Heart left ventricle (tissue), 16 donors: ENCODE results near the gene TCF19. TPM values are rescaled to one million over a fixed set of nuclear protein-coding genes. Genes with fewer than 3 reads are reported as not detected.
A peak's percentile ranks its signal among the peaks of the same experiment; 100 is the strongest.

Experiments used
- ATAC-seq, 4 donors: fragments of 200-7000 bp; cut with Tn5 transposase; one replicate each; pipeline ENCODE4 v1.9.1; 2020 to 2022; ENCODE audit warnings: moderate library complexity in 4 of 4, mild to moderate bottlenecking in 3 of 4, moderate number of reproducible peaks in 1 of 4
- DNase-seq, 5 donors: peaks; one replicate each; pipeline ENCODE4 v3.0.0-alpha.2; 2020
- H3K27ac ChIP-seq, 12 donors: fragments of 200-600 bp; sonication (generic) in 4 of 12; one replicate each; pipeline versions ENCODE4 v1.5.0 to v1.8.0; 2016 to 2022; ENCODE audit warnings: mild to moderate bottlenecking in 2 of 12
- H3K27me3 ChIP-seq, 9 donors: fragments of 200-600 bp; sonication (generic) in 2 of 9; one replicate each; pipeline versions ENCODE4 v1.5.1 to v1.8.0; 2016 to 2022; ENCODE audit warnings: mild to moderate bottlenecking in 3 of 9
- H3K36me3 ChIP-seq, 9 donors: fragments of 200-600 bp; sonication (generic) in 2 of 9; one replicate each; pipeline versions ENCODE4 v1.5.0 to v1.8.0; 2018 to 2022; ENCODE audit warnings: mild to moderate bottlenecking in 2 of 9
- H3K4me1 ChIP-seq, 12 donors: fragments of 200-600 bp; sonication (generic) in 4 of 12; one replicate each; pipeline versions ENCODE4 v1.5.0 to v1.8.0; 2016 to 2022; ENCODE audit warnings: mild to moderate bottlenecking in 3 of 12
- H3K4me3 ChIP-seq, 12 donors: fragments of 200-600 bp; sonication (generic) in 4 of 12; one replicate each; pipeline versions ENCODE4 v1.5.0 to v1.8.0; 2017 to 2022; ENCODE audit warnings: mild to moderate bottlenecking in 9 of 12, moderate library complexity in 4 of 12
- H3K9me3 ChIP-seq, 12 donors: fragments of 200-600 bp; sonication (generic) in 4 of 12; one replicate each; pipeline versions ENCODE4 v1.5.0 to v1.8.0; 2016 to 2022; ENCODE audit warnings: mild to moderate bottlenecking in 1 of 12
- POLR2A ChIP-seq, 2 donors: fragments of 450-650 bp; IDR thresholded peaks; one replicate each; pipeline ENCODE4 v1.6.1; 2017; ENCODE audit warnings: antibody characterized with exemption in 2 of 2, mild to moderate bottlenecking in 2 of 2, moderate library complexity in 2 of 2
- WGBS, 4 donors: extraction: QIAGEN DNeasy Blood & Tissue Kit in 2 of 4; methylation state at CpG; one replicate each; pipeline versions ENCODE4 v1.1.5 to v1.1.7; 2013 to 2018; 5-methylcytosine and 5-hydroxymethylcytosine counted together
- intact Hi-C, 10 donors: fragments of 100-400 bp; cut with DNase I; formaldehyde crosslinking; loops; one replicate each; pipeline versions ENCODE4 v1.11.1 to v1.14.2; 2022
- polyA plus RNA-seq, 2 donors: library from polyadenylated mRNA; stranded (reverse); fragments of 200-250 nt; gene quantifications; one replicate each; pipeline ENCODE4 v1.2.3, GENCODE V29; 2013
- total RNA-seq, 9 donors: library from RNA; depleted of rRNA in 2 of 9; stranded (reverse); fragments of >200 nt in 2 of 9; fragmentation: NEBNext Ultra II Directional in 3 of 9; extraction: Animal tissue kit (Norgen Biotek cat#: 25700) in 3 of 9; gene quantifications; one replicate each; pipeline versions ENCODE4 v1.1.0 to v1.2.4, GENCODE V29; 2016 to 2023
- TF ChIP-seq, protein P1 (sequence below), 12 donors: fragments of 200-600 bp; sonication (generic) in 4 of 12; IDR thresholded peaks; one replicate each; pipeline versions ENCODE4 v1.5.0 to v1.8.0; 2018 to 2022; ENCODE audit warnings: antibody characterized with exemption in 12 of 12, mild to moderate bottlenecking in 5 of 12
- donor health status: ischemic (EF 13 %, LVEDD 7.1; RV severe dilation, severe dysfunction).
- donor health status: healthy with polysubstance abuse.
- donor health status: DM: no; HTN: yes; CAD: no.
- donor health status: DM: no; HTN: no; CAD: no.
- donor health status: ischemic (EF 25% LVEDD 6.9; RV normal size, moderate dysfunction).
- donor health status: ischemic (EF 25% LVEDD 5.7; RV mildly dilated, moderate dysfunction).
- donor health status: healthy.
- donor health status: DM: yes; HTN: yes; CAD: no.
- donor health status: ischemic (EF 35%, LVEDD 5.7; RV mildly dilated, moderate dysfunction).
- donor health status: nonischemic (EF 11% LVEDD 7.7; RV severe dilation, severe dysfunction).
- donor health status: DM: yes; HTN: yes; CAD: no.
- donor health status: PGD.
- donor health status: ischemic (EF 29% LVEDD 5.4; RV normal size, mild dysfunction).
- donor health status: nonischemic (EF 23%, LVEDD 6.1; RV moderate dilation, normal function).

TCF19 gene
- total and polyA plus RNA-seq, 11 donors, result 1.8 to 12.9 (median 2.6) TPM

DNA sequence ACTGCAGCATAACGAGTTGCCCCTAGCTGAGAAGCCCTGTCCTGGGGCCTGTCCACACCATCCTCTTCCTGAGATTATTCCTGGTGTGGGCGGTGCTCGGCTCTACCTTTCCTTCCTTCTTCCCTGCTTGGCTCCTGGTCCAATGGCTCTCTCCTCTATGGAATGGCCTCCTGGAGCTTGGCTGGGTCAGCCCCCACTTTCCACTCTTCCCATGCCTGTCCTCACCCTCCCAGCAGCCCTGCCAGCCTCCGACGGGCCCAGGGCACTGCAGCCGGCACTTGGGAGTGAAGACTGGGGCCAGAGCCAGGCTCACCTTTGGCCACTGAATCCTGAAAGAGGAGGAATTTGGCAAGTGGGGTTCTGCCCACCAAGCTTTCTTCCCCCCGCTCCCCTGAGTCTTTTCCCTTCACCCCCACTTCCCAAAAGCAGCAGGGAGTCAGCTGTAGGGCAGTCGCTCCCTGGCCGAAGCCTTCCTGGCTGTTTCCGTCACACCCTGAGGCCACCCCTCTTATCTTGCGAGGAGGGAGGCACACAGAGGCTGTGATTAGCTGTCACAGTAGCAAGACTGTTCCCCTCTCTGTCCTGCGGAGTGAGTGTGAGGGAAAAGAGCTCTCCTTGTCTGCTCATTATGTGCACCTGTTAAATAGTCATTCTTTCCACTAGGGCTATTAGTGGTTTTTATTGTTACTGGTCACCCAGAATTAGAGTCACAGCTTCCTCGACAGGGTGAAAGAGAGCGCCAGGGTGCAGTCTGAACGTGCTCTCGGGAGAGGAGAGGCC lies 31.8 kb upstream of the TCF19 start:
- peak in 1 of 5 donors; percentile 59 for DNase-seq
- Histone ChIP-seq H3K36me3 (no peaks in the 10 kb centered on the region), H3K4me1 (peaks cover 12 to 62% (median 39%) of the 10 kb centered on the region in 12 donors), H3K9me3 (no peaks in the 10 kb centered on the region), H3K27me3 (no peaks in the 10 kb centered on the region), H3K27ac (peak overlapping the region; percentile 4 to 89 (median 52)), H3K4me3 (no peak overlapping the region)
- no peak for TF ChIP-seq POLR2A (IDR thresholded peaks at IDR 0.05)
- TF ChIP-seq, protein P1, sequence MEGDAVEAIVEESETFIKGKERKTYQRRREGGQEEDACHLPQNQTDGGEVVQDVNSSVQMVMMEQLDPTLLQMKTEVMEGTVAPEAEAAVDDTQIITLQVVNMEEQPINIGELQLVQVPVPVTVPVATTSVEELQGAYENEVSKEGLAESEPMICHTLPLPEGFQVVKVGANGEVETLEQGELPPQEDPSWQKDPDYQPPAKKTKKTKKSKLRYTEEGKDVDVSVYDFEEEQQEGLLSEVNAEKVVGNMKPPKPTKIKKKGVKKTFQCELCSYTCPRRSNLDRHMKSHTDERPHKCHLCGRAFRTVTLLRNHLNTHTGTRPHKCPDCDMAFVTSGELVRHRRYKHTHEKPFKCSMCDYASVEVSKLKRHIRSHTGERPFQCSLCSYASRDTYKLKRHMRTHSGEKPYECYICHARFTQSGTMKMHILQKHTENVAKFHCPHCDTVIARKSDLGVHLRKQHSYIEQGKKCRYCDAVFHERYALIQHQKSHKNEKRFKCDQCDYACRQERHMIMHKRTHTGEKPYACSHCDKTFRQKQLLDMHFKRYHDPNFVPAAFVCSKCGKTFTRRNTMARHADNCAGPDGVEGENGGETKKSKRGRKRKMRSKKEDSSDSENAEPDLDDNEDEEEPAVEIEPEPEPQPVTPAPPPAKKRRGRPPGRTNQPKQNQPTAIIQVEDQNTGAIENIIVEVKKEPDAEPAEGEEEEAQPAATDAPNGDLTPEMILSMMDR (IDR thresholded peaks at IDR 0.05), result no peak
- WGBS, 4 donors, result 45 to 78% (median 55%) methylated on average over 15 to 16 of the region's 16 CpGs
- peak; percentile 17 to 61 (median 35) for ATAC-seq
- intact Hi-C loops, result loop anchor here in 1 of 10 donors (5.0 kb wide), 1 partner anchor 39 kb away; no protein-coding TSS in a partner anchor

DNA sequence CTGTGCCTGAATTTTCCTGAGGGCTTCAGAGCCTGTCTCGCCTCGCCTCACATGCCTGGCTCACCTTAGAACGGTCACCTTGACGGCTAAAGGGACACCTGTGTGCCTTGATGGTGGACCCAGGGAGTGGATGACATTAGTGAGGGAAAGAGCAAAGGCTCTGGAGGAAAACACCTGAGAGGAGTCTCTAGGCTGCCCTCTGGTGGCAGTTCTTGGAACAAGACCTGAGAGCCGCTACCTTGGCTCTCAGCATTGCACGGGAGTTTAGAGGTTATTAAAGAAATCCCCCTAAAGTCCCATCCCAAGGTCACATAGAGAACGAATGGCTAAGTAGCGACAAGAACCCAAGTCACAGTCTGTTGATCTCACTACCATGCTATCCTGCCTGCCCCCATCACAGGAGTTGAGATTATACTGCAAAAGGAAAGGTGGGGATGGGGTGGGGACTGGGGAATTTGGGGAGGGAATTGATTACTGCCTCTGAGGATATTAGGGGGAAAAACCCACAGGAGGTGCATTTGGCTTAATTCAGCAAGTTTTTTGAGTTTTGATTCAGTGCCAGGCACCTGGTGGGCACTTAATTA lies 30.2 kb upstream of the TCF19 start:
- no peaks in the 10 kb centered on the region for H3K36me3 ChIP-seq
- H3K9me3 ChIP-seq, result no peaks in the 10 kb centered on the region
- ATAC-seq, result peak in 1 of 4 donors; percentile 21
- no peak overlapping the region for H3K27ac ChIP-seq
- H3K4me3 ChIP-seq, result no peak overlapping the region
- TF ChIP-seq, protein P1 (IDR thresholded peaks at IDR 0.05), result peak; percentile 75 to 93 (median 85)
- no peak for TF ChIP-seq POLR2A (IDR thresholded peaks at IDR 0.05)
- 7 to 17% (median 13%) methylated on average over 8 of the region's 8 CpGs for WGBS, 4 donors
- intact Hi-C loops, result loop anchor here in 1 of 10 donors (5.0 kb wide), 1 partner anchor 41 kb away; no protein-coding TSS in a partner anchor
- H3K27me3 ChIP-seq, result no peaks in the 10 kb centered on the region
- DNase-seq, result peak in 3 of 5 donors; percentile 39 to 57 (median 52)
- peaks cover 4 to 47% (median 29%) of the 10 kb centered on the region in 12 donors for H3K4me1 ChIP-seq

DNA sequence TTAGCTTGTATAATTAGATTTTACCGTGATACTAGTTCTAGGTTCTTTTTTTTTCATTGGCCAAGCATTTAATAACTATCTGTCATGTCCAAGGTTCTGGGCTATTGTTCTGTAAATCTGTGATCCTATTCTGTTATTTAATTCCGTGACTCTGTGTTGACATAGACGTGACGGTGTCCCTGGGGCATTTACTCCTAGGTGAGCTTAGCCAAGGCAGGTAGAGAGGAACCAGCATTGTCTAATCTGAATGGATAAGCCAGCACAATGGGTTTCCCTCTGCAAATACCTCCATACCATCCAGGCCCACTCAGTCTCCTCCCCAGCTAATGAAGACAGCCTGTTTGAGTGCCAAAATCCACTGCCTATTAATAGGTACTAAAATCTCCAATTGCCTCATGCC lies 29.3 kb upstream of the TCF19 start:
- H3K9me3 ChIP-seq, result no peaks in the 10 kb centered on the region
- ATAC-seq (no peak), DNase-seq (no peak)
- no peaks in the 10 kb centered on the region for H3K36me3 ChIP-seq
- no peak overlapping the region for H3K4me3 ChIP-seq
- H3K4me1 ChIP-seq, result peaks cover 4 to 41% (median 22%) of the 10 kb centered on the region in 12 donors
- H3K27me3 ChIP-seq, result no peaks in the 10 kb centered on the region
- 58 to 70% (median 60%) methylated on average over 4 of the region's 4 CpGs for WGBS, 4 donors
- no peak overlapping the region for H3K27ac ChIP-seq
- TF ChIP-seq POLR2A (IDR thresholded peaks at IDR 0.05), result no peak
- TF ChIP-seq, protein P1 (IDR thresholded peaks at IDR 0.05), result no peak
- intact Hi-C loops, result loop anchor here in 1 of 10 donors (5.0 kb wide), 1 partner anchor 42 kb away; no protein-coding TSS in a partner anchor

DNA sequence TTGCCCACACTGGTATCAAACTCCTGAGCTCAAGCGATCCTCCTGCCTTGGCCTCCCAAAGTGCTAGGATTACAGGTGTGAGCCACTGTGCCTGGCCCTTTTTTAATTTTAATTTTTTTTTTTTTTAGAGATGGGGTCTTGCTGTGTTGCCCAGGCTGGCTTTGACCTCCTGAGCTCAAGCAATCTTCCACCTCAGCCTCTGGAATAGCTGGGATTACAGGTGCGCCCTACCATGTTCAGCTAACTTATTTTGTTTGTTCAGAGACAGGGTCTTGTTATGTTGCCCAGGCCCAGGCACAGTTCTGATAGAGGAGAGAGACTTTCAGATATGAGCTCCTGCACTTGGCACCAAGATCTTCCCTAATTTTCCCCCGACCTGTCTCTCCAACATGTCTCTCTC lies 27.6 kb upstream of the TCF19 start:
- H3K4me3 ChIP-seq, result no peak overlapping the region
- no peak for TF ChIP-seq POLR2A (IDR thresholded peaks at IDR 0.05)
- TF ChIP-seq, protein P1 (IDR thresholded peaks at IDR 0.05), result no peak

More for the DNA sequence above, 27.6 kb upstream of the TCF19 start:
- no peak for DNase-seq
- 92 to 98% (median 96%) methylated on average over 3 of the region's 3 CpGs for WGBS, 4 donors
- Histone ChIP-seq H3K36me3 (no peaks in the 10 kb centered on the region), H3K27me3 (no peaks in the 10 kb centered on the region), H3K4me1 (peaks cover 0 to 26% (median 13%) of the 10 kb centered on the region in 12 donors), H3K27ac (no peak overlapping the region), H3K9me3 (no peaks in the 10 kb centered on the region)
- intact Hi-C loops, result loop anchor here in 1 of 10 donors (10.0 kb wide), 1 partner anchor 144 kb away; the partner anchor contains the start of gene HLA-C
- no peak for ATAC-seq
